Islet of Langerhans (tissue), 1 donor: ENCODE results near the gene PRPSAP1.
"Not testable (repeated sequence)": the region's sequence is repeated elsewhere in the genome, so short reads cannot be mapped to it uniquely, and the experiment has no call there.

Experiments
- FAIRE-seq: peaks from one replicate; lab custom pipeline; 2011; peaks lifted over from hg19 to GRCh38; lab: Jason Lieb, UNC

Gene PRPSAP1

GRCh38 chr17:76318586-76318985 is 35.1 kb downstream of the PRPSAP1 start:
- FAIRE-seq: no peak

- no peak for FAIRE-seq
These were observed 36.2 kb downstream of the PRPSAP1 start for GRCh38 chr17:76317535-76317934.

GRCh38 chr17:76314392-76315227 is 39.1 kb downstream of the PRPSAP1 start:
- no peak for FAIRE-seq

GRCh38 chr17:76312735-76313134 is 41.0 kb downstream of the PRPSAP1 start:
- no peak for FAIRE-seq

GRCh38 chr17:76309461-76309860 is 44.3 kb downstream of the PRPSAP1 start:
- no peak for FAIRE-seq

- FAIRE-seq: no peak
These were observed 45.8 kb downstream of the PRPSAP1 start, which contains the start of gene QRICH2 for GRCh38 chr17:76307966-76308338. TSS of gene QRICH2 (minus strand) at chr17:76308276. CDS start at chr17:76307998, 278 bp downstream.

- no peak for FAIRE-seq
These were observed 46.3 kb downstream of the PRPSAP1 start for GRCh38 chr17:76307299-76307965.

GRCh38 chr17:76305135-76305454 is 48.6 kb downstream of the PRPSAP1 start:
- not testable (repeated sequence) for FAIRE-seq

- FAIRE-seq: no peak
These were observed 49.2 kb downstream of the PRPSAP1 start for GRCh38 chr17:76304226-76305134.

- FAIRE-seq: no peak
These were observed 56.3 kb downstream of the PRPSAP1 start for GRCh38 chr17:76297436-76297835.

- FAIRE-seq: no peak
These were observed 56.8 kb downstream of the PRPSAP1 start for GRCh38 chr17:76296889-76297288.

GRCh38 chr17:76296186-76296585 is 57.5 kb downstream of the PRPSAP1 start:
- no peak for FAIRE-seq

- no peak for FAIRE-seq
These were observed 60.6 kb downstream of the PRPSAP1 start for GRCh38 chr17:76293106-76293505.

- no peak for FAIRE-seq
These were observed 61.1 kb downstream of the PRPSAP1 start for GRCh38 chr17:76292567-76292966.

- no peak for FAIRE-seq
These were observed 71.9 kb downstream of the PRPSAP1 start for GRCh38 chr17:76281573-76282371.

- FAIRE-seq: no peak
These were observed 73.1 kb downstream of the PRPSAP1 start for GRCh38 chr17:76280650-76281049.

- FAIRE-seq: no peak
These were observed 73.9 kb downstream of the PRPSAP1 start for GRCh38 chr17:76279742-76280287.

- no peak for FAIRE-seq
These were observed 74.6 kb downstream of the PRPSAP1 start for GRCh38 chr17:76278952-76279741.

GRCh38 chr17:76278268-76278908 is 75.3 kb downstream of the PRPSAP1 start:
- no peak for FAIRE-seq
